H9 (cell line): ENCODE measurements around the gene SDK1. TPM values are rescaled to one million over a fixed set of nuclear protein-coding genes. Genes with fewer than 3 reads are reported as not detected.

Experiments used
- DNase-seq: peaks from one replicate; pipeline ENCODE4 v3.0.0-alpha.2; 2017
- H2AFZ ChIP-seq: one replicate; pipeline ENCODE4 v1.6.1; 2013; ENCODE audit warnings: mild to moderate bottlenecking, low read length, control low read depth, moderate library complexity
- H2AK5ac ChIP-seq: 2 replicates; pipeline ENCODE4 v1.6.1; 2013; ENCODE audit warnings: low read length, control low read depth, mixed read lengths; ENCODE audit not compliant: insufficient read length
- H2BK120ac ChIP-seq: one replicate; pipeline ENCODE4 v1.6.1; 2013; ENCODE audit warnings: low read depth, mild to moderate bottlenecking, low read length, control low read depth, inconsistent platforms; ENCODE audit not compliant: poor library complexity, severe bottlenecking
- H2BK12ac ChIP-seq: 2 replicates; pipeline ENCODE4 v1.6.1; 2013; ENCODE audit warnings: low read length, control low read depth, mixed read lengths, low read depth; ENCODE audit not compliant: insufficient read length
- H2BK15ac ChIP-seq: 2 replicates; pipeline ENCODE4 v1.6.1; 2013; ENCODE audit warnings: low read depth, low read length, control low read depth
- H2BK20ac ChIP-seq: one replicate; pipeline ENCODE4 v1.6.1; 2013; ENCODE audit warnings: low read depth, mild to moderate bottlenecking, low read length, control low read depth, inconsistent platforms; ENCODE audit not compliant: poor library complexity, severe bottlenecking
- H2BK5ac ChIP-seq: 2 replicates; pipeline ENCODE4 v1.6.1; 2013; ENCODE audit warnings: low read length, control low read depth, mixed read lengths; ENCODE audit not compliant: insufficient read length
- H3K14ac ChIP-seq: 2 replicates; pipeline ENCODE4 v1.6.1; 2013; ENCODE audit warnings: low read length, control low read depth; ENCODE audit not compliant: insufficient read depth
- H3K18ac ChIP-seq: 2 replicates; pipeline ENCODE4 v1.6.1; 2013; ENCODE audit warnings: low read depth, mild to moderate bottlenecking, mixed read lengths, low read length, control low read depth; ENCODE audit not compliant: insufficient read length
- H3K23ac ChIP-seq: 2 replicates; pipeline ENCODE4 v1.6.1; 2013; ENCODE audit warnings: low read length, control low read depth, mixed read lengths, low read depth; ENCODE audit not compliant: insufficient read length
- H3K23me2 ChIP-seq: 2 replicates; pipeline ENCODE4 v1.6.1; 2013; ENCODE audit warnings: low read depth, mild to moderate bottlenecking, mixed read lengths, low read length, control low read depth; ENCODE audit not compliant: insufficient read length, poor library complexity, severe bottlenecking
- H3K27ac ChIP-seq: 2 replicates; pipeline ENCODE4 v1.5.1; 2013; ENCODE audit warnings: low read length, control low read depth, mixed read lengths, low read depth; ENCODE audit not compliant: insufficient read length
- H3K27me3 ChIP-seq: 2 replicates; pipeline ENCODE4 v1.6.1; 2013; ENCODE audit warnings: low read length, control low read depth, inconsistent platforms; ENCODE audit not compliant: insufficient read depth
- H3K4ac ChIP-seq: 2 replicates; pipeline ENCODE4 v1.6.1; 2013; ENCODE audit warnings: low read depth, mild to moderate bottlenecking, control low read depth, inconsistent platforms, low read length, moderate library complexity
- H3K4me1 ChIP-seq: 2 replicates; pipeline ENCODE4 v1.6.1; 2013; ENCODE audit warnings: low read length, control low read depth, inconsistent platforms; ENCODE audit not compliant: insufficient read depth
- H3K4me2 ChIP-seq: 2 replicates; pipeline ENCODE4 v1.6.1; 2013; ENCODE audit warnings: low read length, control low read depth, mixed read lengths; ENCODE audit not compliant: insufficient read length, insufficient read depth
- H3K56ac ChIP-seq: 2 replicates; pipeline ENCODE4 v1.6.1; 2013; ENCODE audit warnings: low read depth, mild to moderate bottlenecking, mixed read lengths, low read length, control low read depth; ENCODE audit not compliant: insufficient read length
- H3K79me1 ChIP-seq: 2 replicates; pipeline ENCODE4 v1.6.1; 2013; ENCODE audit warnings: low read depth, mild to moderate bottlenecking, moderate library complexity, low read length, control low read depth, inconsistent platforms; ENCODE audit not compliant: insufficient read depth, poor library complexity, severe bottlenecking
- H3K79me2 ChIP-seq: 2 replicates; pipeline ENCODE4 v1.6.1; 2013; ENCODE audit warnings: low read length, control low read depth, inconsistent platforms; ENCODE audit not compliant: insufficient read depth
- H3K9ac ChIP-seq: 2 replicates; pipeline ENCODE4 v1.6.1; 2013; ENCODE audit warnings: low read length, control low read depth, mixed read lengths; ENCODE audit not compliant: insufficient read length; ENCODE audit errors: extremely low read depth
- H3K9me3 ChIP-seq: one replicate; pipeline ENCODE4 v1.6.1; 2013; ENCODE audit warnings: low read depth, low read length, inconsistent platforms; ENCODE audit not compliant: control insufficient read depth
- H3T11ph ChIP-seq: one replicate; pipeline ENCODE4 v1.6.1; 2013; ENCODE audit warnings: mild to moderate bottlenecking, low read length, control low read depth, inconsistent platforms
- H4K20me1 ChIP-seq: one replicate; pipeline ENCODE4 v1.6.1; 2013; ENCODE audit not compliant: control insufficient read depth, insufficient read length, insufficient read depth
- H4K5ac ChIP-seq: 2 replicates; pipeline ENCODE4 v1.6.1; 2013; ENCODE audit warnings: low read depth, mild to moderate bottlenecking, mixed read lengths, low read length, control low read depth; ENCODE audit not compliant: insufficient read length
- H4K8ac ChIP-seq: replicated peaks from 2 replicates; pipeline ENCODE4 v1.6.1; 2013; ENCODE audit warnings: low read length, control low read depth, mixed read lengths, low read depth; ENCODE audit not compliant: insufficient read length
- H4K91ac ChIP-seq: 2 replicates; pipeline ENCODE4 v1.6.1; 2013; ENCODE audit warnings: low read depth, mild to moderate bottlenecking, moderate library complexity, mixed read lengths, low read length, control low read depth; ENCODE audit not compliant: insufficient read length
- H3K27ac Mint-ChIP-seq, 3 experiments: 2 replicates in 2 of 3; 3 replicates in 1 of 3; pipeline ENCODE4 v1.8.0; 2020 to 2021; ENCODE audit warnings: mixed read lengths in 3 of 3, mild to moderate bottlenecking in 1 of 3, moderate library complexity in 1 of 3
- H3K27me3 Mint-ChIP-seq: 2 replicates; pipeline ENCODE4 v1.8.0; 2021; ENCODE audit warnings: low read depth, mild to moderate bottlenecking, moderate library complexity, mixed read lengths
- H3K36me3 Mint-ChIP-seq, 3 experiments: 2 replicates in 2 of 3; 3 replicates in 1 of 3; pipeline ENCODE4 v1.8.0; 2020 to 2021; ENCODE audit warnings: low read depth in 3 of 3, mixed read lengths in 3 of 3; ENCODE audit not compliant: insufficient read depth in 1 of 3
- H3K4me1 Mint-ChIP-seq, 2 experiments: 2 replicates each; pipeline ENCODE4 v1.8.0; 2020; ENCODE audit warnings: mixed read lengths in 2 of 2
- H3K4me3 Mint-ChIP-seq, 2 experiments: 2 replicates in 1 of 2; 3 replicates in 1 of 2; pipeline ENCODE4 v1.8.0; 2020 to 2021; ENCODE audit warnings: mild to moderate bottlenecking in 2 of 2, mixed read lengths in 2 of 2, moderate library complexity in 1 of 2
- H3K9me3 Mint-ChIP-seq, 2 experiments: 2 replicates in 1 of 2; 3 replicates in 1 of 2; pipeline ENCODE4 v1.8.0; 2020; ENCODE audit warnings: mild to moderate bottlenecking in 2 of 2, mixed read lengths in 2 of 2, moderate library complexity in 1 of 2
- WGBS: extraction: QIAGEN DNeasy Blood & Tissue Kit; methylation state at CpG from one replicate; pipeline ENCODE4 v1.1.7; 2013; ENCODE audit warnings: missing lambda C conversion rate, low lambda C conversion rate, mixed read lengths; ENCODE audit not compliant: insufficient read length; ENCODE audit errors: extremely low coverage; 5-methylcytosine and 5-hydroxymethylcytosine counted together
- total RNA-seq: library from RNA; stranded (reverse); gene quantifications from 2 replicates; pipeline ENCODE4 v1.2.1, GENCODE V29; 2021
- TF ChIP-seq, protein P1 (sequence below): fragments of 200-600 bp; sonication (generic); conservative IDR thresholded peaks from 3 replicates; pipeline ENCODE4 v1.8.0; 2021; ENCODE audit warnings: antibody characterized with exemption, mild to moderate bottlenecking

SDK1 gene
- total RNA-seq, 1 experiment from 2014 or later: 8.7 TPM

DNA sequence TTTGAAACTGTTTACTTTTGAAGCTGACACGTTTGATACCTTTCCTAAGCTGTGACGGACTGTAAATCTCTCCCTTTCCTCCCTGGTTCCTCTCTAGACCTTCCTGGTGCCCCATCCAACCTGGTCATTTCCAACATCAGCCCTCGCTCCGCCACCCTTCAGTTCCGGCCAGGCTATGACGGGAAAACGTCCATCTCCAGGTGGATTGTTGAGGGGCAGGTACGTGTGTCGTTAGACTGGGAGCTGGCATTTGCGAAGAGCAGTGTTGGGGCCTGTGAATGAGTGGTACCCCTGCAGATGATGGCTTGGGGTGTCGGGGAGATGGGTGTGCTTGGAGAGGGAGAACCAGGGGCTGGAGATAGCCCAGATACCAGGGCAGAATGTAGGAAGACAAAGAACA, 778.3 kb downstream of the SDK1 start:
- Histone ChIP-seq H3K27me3 (no peaks in the 10 kb centered on the region), H3T11ph (no peak overlapping the region), H3K23ac (no peak overlapping the region), H3K9ac (no peak overlapping the region), H4K5ac (no peak overlapping the region), H3K79me1 (no peaks in the 10 kb centered on the region), H2AFZ (no peak overlapping the region), H3K27ac (no peak overlapping the region), H2BK5ac (no peak overlapping the region), H3K4me2 (no peak overlapping the region), H3K4ac (no peak overlapping the region), H3K79me2 (no peaks in the 10 kb centered on the region), H4K8ac (no peak overlapping the region), H2BK12ac (no peak overlapping the region), H3K23me2 (no peaks in the 10 kb centered on the region), H2AK5ac (no peak overlapping the region), H3K56ac (no peak overlapping the region), H2BK120ac (no peak overlapping the region), H3K9me3 (no peaks in the 10 kb centered on the region), H2BK20ac (no peak overlapping the region), H3K4me1 (peaks cover 3% of the 10 kb centered on the region; the same call in 1 of the 2 replicates), H2BK15ac (no peak overlapping the region), H3K14ac (no peak overlapping the region; the same call in 1 of the 2 replicates), H3K18ac (no peak overlapping the region), H4K20me1 (no peaks in the 10 kb centered on the region), H4K91ac (no peak overlapping the region)
- DNase-seq: no peak
- WGBS: no CpG with 5 or more reads among the region's 11 CpGs
- no peak overlapping the region for H3K4me3 Mint-ChIP-seq
- H3K27ac Mint-ChIP-seq: peak overlapping the region in 1 of 3 experiments; percentile 3; a peak in 2 of 7 replicates
- H3K27me3 Mint-ChIP-seq: peaks cover 1% of the 10 kb centered on the region; the same call in 1 of the 2 replicates
- H3K36me3 Mint-ChIP-seq: peaks cover 4 to 14% (median 12%) of the 10 kb centered on the region in 3 experiments; a peak in 6 of 7 replicates
- TF ChIP-seq, protein P1, sequence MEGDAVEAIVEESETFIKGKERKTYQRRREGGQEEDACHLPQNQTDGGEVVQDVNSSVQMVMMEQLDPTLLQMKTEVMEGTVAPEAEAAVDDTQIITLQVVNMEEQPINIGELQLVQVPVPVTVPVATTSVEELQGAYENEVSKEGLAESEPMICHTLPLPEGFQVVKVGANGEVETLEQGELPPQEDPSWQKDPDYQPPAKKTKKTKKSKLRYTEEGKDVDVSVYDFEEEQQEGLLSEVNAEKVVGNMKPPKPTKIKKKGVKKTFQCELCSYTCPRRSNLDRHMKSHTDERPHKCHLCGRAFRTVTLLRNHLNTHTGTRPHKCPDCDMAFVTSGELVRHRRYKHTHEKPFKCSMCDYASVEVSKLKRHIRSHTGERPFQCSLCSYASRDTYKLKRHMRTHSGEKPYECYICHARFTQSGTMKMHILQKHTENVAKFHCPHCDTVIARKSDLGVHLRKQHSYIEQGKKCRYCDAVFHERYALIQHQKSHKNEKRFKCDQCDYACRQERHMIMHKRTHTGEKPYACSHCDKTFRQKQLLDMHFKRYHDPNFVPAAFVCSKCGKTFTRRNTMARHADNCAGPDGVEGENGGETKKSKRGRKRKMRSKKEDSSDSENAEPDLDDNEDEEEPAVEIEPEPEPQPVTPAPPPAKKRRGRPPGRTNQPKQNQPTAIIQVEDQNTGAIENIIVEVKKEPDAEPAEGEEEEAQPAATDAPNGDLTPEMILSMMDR: no peak
- peaks cover 4 to 7% of the 10 kb centered on the region in 2 experiments for H3K4me1 Mint-ChIP-seq
- H3K9me3 Mint-ChIP-seq: peaks cover 7 to 11% of the 10 kb centered on the region in 2 experiments; a peak in 3 of 5 replicates
